K562 (cell line): ENCODE measurements around the gene PHB1. TPM values are rescaled to one million over a fixed set of nuclear protein-coding genes. Genes with fewer than 3 reads are reported as not detected.

Source experiments
- ATAC-seq: fragments of 200-7000 bp; cut with Tn5 transposase; 3 replicates; pipeline ENCODE4 v1.9.1; 2020; ENCODE audit warnings: moderate library complexity
- BruUV-seq: library from RNA; stranded (reverse); fragments of 400-500 nt; replicated peaks from 2 replicates; lab custom pipeline; 2021; lab: Mats Ljungman, UMichigan
- CTCF ChIA-PET: fragments of 300-600 bp; formaldehyde crosslinking; extraction: SDS; loops from one replicate; lab custom pipeline; 2021; ENCODE audit warnings: low intra/inter-chr PET ratio; lab: Yijun Ruan, JAX
- POLR2A ChIA-PET: fragments of 300-600, 350-650 bp; sonication (Branson Sonifier 250); formaldehyde crosslinking; extraction: SDS; loops from one replicate; lab custom pipeline; 2021; ENCODE audit warnings: antibody characterized with exemption, inconsistent platforms; lab: Yijun Ruan, JAX
- DNase-seq, 4 experiments: peaks; one replicate each; pipeline versions ENCODE4 v3.0.0 to v3.0.0-alpha.2; 2011 to 2018; ENCODE audit warnings: low spot score in 3 of 4, mixed read lengths in 3 of 4; ENCODE audit errors: extremely low read depth in 1 of 4
- FAIRE-seq: peaks from 2 replicates; lab custom pipeline; 2011; peaks lifted over from hg19 to GRCh38; lab: Jason Lieb, UNC
- H2AFZ ChIP-seq: 2 replicates; pipeline ENCODE4 v1.6.0; 2011; ENCODE audit warnings: low read depth, low read length, control low read depth, inconsistent platforms
- H3K27ac ChIP-seq: fragments of 200-600 bp; 3 replicates; pipeline ENCODE4 v1.8.0; 2011; ENCODE audit warnings: low read depth, mild to moderate bottlenecking, control low read depth, inconsistent platforms, low read length, moderate library complexity, mixed read lengths; ENCODE audit errors: extremely low read depth
- H3K27me3 ChIP-seq, 2 experiments: fragments of 300-600 bp in 1 of 2; 2 replicates in 1 of 2; 3 replicates in 1 of 2; pipeline versions ENCODE4 v1.6.0 to v1.8.0; 2011; ENCODE audit warnings: inconsistent platforms in 2 of 2, low read length in 2 of 2, mild to moderate bottlenecking in 1 of 2, mixed read lengths in 1 of 2, moderate library complexity in 1 of 2; ENCODE audit not compliant: control insufficient read depth in 2 of 2, insufficient read depth in 2 of 2
- H3K36me3 ChIP-seq: fragments of 300-600 bp; 3 replicates; pipeline ENCODE4 v1.8.0; 2011; ENCODE audit warnings: mild to moderate bottlenecking, low read length, inconsistent platforms; ENCODE audit not compliant: control insufficient read depth, insufficient read depth
- H3K4me1 ChIP-seq, 2 experiments: fragments of 200-600 bp in 1 of 2; replicated peaks in 1 of 2; 2 replicates in 1 of 2; 3 replicates in 1 of 2; pipeline versions ENCODE4 v1.5.1 to v1.8.0; 2011; ENCODE audit warnings: inconsistent platforms in 2 of 2, low read length in 2 of 2, mild to moderate bottlenecking in 1 of 2, mixed read lengths in 1 of 2, moderate library complexity in 1 of 2; ENCODE audit not compliant: control insufficient read depth in 2 of 2, insufficient read depth in 2 of 2
- H3K4me2 ChIP-seq: 2 replicates; pipeline ENCODE4 v1.6.1; 2011; ENCODE audit warnings: low read length, control low read depth, inconsistent platforms, mixed read lengths; ENCODE audit not compliant: insufficient read depth
- H3K4me3 ChIP-seq: fragments of 200-600 bp; sonication (generic), shearing (Covaris generic); 2 replicates; pipeline ENCODE4 v1.5.1; 2016; ENCODE audit warnings: control low read depth, inconsistent platforms
- H3K79me2 ChIP-seq: fragments of 200-600 bp; 3 replicates; pipeline ENCODE4 v1.8.0; 2011; ENCODE audit warnings: low read length, inconsistent platforms; ENCODE audit not compliant: control insufficient read depth, insufficient read depth
- H3K9ac ChIP-seq, 2 experiments: 2 replicates each; pipeline versions ENCODE4 v1.6.0 to v1.6.1; 2011; ENCODE audit warnings: low read depth in 2 of 2, low read length in 2 of 2, control low read depth in 1 of 2, inconsistent platforms in 1 of 2, mild to moderate bottlenecking in 1 of 2, mixed read lengths in 1 of 2; ENCODE audit not compliant: insufficient read depth in 1 of 2
- H3K9me1 ChIP-seq: one replicate; pipeline ENCODE4 v1.6.0; 2011; ENCODE audit warnings: inconsistent platforms, mild to moderate bottlenecking, low read length, moderate library complexity; ENCODE audit not compliant: control insufficient read depth, insufficient read depth
- H3K9me3 ChIP-seq: replicated peaks from 2 replicates; pipeline ENCODE4 v1.5.1; 2011; ENCODE audit warnings: low read depth, low read length, inconsistent platforms; ENCODE audit not compliant: control insufficient read depth, insufficient read depth
- H4K20me1 ChIP-seq: replicated peaks from 2 replicates; pipeline ENCODE4 v1.6.1; 2011; ENCODE audit warnings: low read length, inconsistent platforms, mixed read lengths; ENCODE audit not compliant: control insufficient read depth, insufficient read depth
- ARID4B ChIP-seq: sonication (generic); formaldehyde crosslinking; IDR thresholded peaks from 2 replicates; pipeline ENCODE4 v1.8.0; 2022; ENCODE audit warnings: mild to moderate bottlenecking, missing genetic modification reagents
- CUX1 ChIP-seq: fragments of 200-800 bp; sonication (Bioruptor generic); IDR thresholded peaks from 2 replicates; pipeline ENCODE4 v1.6.1; 2016; ENCODE audit warnings: missing genetic modification characterization, missing compliant biosample characterization
- DPF2 ChIP-seq: fragments of 450-650 bp; IDR thresholded peaks from 2 replicates; pipeline ENCODE4 v1.6.1; 2016
- E2F4 ChIP-seq: sonication (generic); formaldehyde crosslinking; IDR thresholded peaks from 2 replicates; pipeline ENCODE4 v1.8.0; 2022; ENCODE audit warnings: mild to moderate bottlenecking, low read depth, missing genetic modification reagents
- ESRRB ChIP-seq: fragments of 250-450 bp; sonication (Bioruptor Pico); IDR thresholded peaks from 2 replicates; pipeline ENCODE4 v1.5.0; 2020; ENCODE audit warnings: mild to moderate bottlenecking, moderate library complexity, borderline replicate concordance
- GATAD2A ChIP-seq: fragments of 450-650 bp; IDR thresholded peaks from 2 replicates; pipeline ENCODE4 v1.6.1; 2017
- GATAD2B ChIP-seq: fragments of 450-650 bp; IDR thresholded peaks from 2 replicates; pipeline ENCODE4 v1.6.1; 2017; ENCODE audit warnings: mild to moderate bottlenecking, borderline replicate concordance
- POLR2A ChIP-seq: fragments of 450-650 bp; conservative IDR thresholded peaks from 2 replicates; pipeline ENCODE4 v1.6.1; 2016
- TFE3 ChIP-seq: fragments of 450-650 bp; formaldehyde crosslinking; IDR thresholded peaks from 2 replicates; pipeline ENCODE4 v1.4.0; 2020; ENCODE audit warnings: mild to moderate bottlenecking, mixed read lengths
- ZEB2 ChIP-seq: fragments of 450-650 bp; IDR thresholded peaks from 2 replicates; pipeline ENCODE4 v1.6.1; 2016
- ZNF212 ChIP-seq: fragments of 450-650 bp; formaldehyde crosslinking; IDR thresholded peaks from 2 replicates; pipeline ENCODE4 v1.4.0; 2020; ENCODE audit warnings: mild to moderate bottlenecking
- ZNF699 ChIP-seq: fragments of 250-450 bp; sonication (Bioruptor Pico); IDR thresholded peaks from 2 replicates; pipeline ENCODE4 v1.8.0; 2021; ENCODE audit warnings: mild to moderate bottlenecking, moderate library complexity; ENCODE audit not compliant: insufficient replicate concordance
- WGBS: fragments of 100-300 bp; shearing (Covaris generic); methylation state at CpG from one replicate; pipeline ENCODE4 v1.1.6; 2016; ENCODE audit warnings: low coverage, mixed read lengths; ENCODE audit not compliant: insufficient coverage; ENCODE audit errors: missing lambda C conversion rate; 5-methylcytosine and 5-hydroxymethylcytosine counted together
- in situ Hi-C: fragments of 300-500 bp; cut with MboI; formaldehyde crosslinking; loops from 4 replicates; pipeline ENCODE4 v1.15.0; 2018; ENCODE audit warnings: inconsistent platforms, mixed read lengths
- intact Hi-C: fragments of 100-400 bp; cut with micrococcal nuclease; formaldehyde crosslinking; loops from 2 replicates; pipeline ENCODE4 v1.14.2; 2022
- polyA plus RNA-seq, 8 experiments: library from polyadenylated mRNA; depleted of rRNA in 4 of 8; stranded (reverse) in 5 of 8; unstranded in 3 of 8; fragments of >200 nt; fragmentation: Nextera tagmentation in 2 of 8; fragmentation: Illumina TruSeq in 1 of 8; extraction: Ambion mirVana in 2 of 8; extraction: Trizol in 1 of 8; gene quantifications; 2 replicates each; pipeline versions ENCODE4 v1.2.1 to v1.2.3, GENCODE V29; 2011 to 2014; ENCODE audit warnings: inconsistent platforms in 1 of 8, missing spikeins in 1 of 8
- total RNA-seq, 7 experiments: library from RNA; depleted of rRNA in 6 of 7; stranded (reverse); fragments of >200 nt in 6 of 7; fragmentation: Illumina TruSeq in 2 of 7; extraction: Trizol in 2 of 7; gene quantifications; 2 replicates each; pipeline versions ENCODE4 v1.2.1 to v1.2.3, GENCODE V29; 2011 to 2021; ENCODE audit warnings: low replicate concordance in 1 of 7

PHB1 gene
- total and polyA plus RNA-seq, 9 of the 15 experiments (the other 6 are each of a cell fraction or from before 2014, with no cell fraction given), result 191 to 818 (median 349) TPM

- ATAC-seq (no peak), DNase-seq (no peak), FAIRE-seq (no peak)
- Histone ChIP-seq H3K36me3 (no peaks in the 10 kb centered on the region), H3K4me1 (peaks cover 0 to 3% of the 10 kb centered on the region in 2 experiments; a peak in 2 of 5 replicates), H3K27me3 (no peaks in the 10 kb centered on the region), H3K79me2 (no peaks in the 10 kb centered on the region), H3K27ac (no peak overlapping the region), H4K20me1 (no peaks in the 10 kb centered on the region), H3K9ac (no peak overlapping the region), H2AFZ (no peak overlapping the region), H3K9me1 (no peaks in the 10 kb centered on the region), H3K9me3 (no peaks in the 10 kb centered on the region), H3K4me3 (no peak overlapping the region), H3K4me2 (no peak overlapping the region)
- CTCF ChIA-PET, result no interaction called here
- WGBS, result 32% methylated on average over 5 of the region's 7 CpGs
- intact Hi-C loops (no loop called here), in situ Hi-C loops (no loop called here)
- no TSS peak for BruUV-seq
- POLR2A ChIA-PET, result interaction anchor here (2.3 kb wide), 1 partner anchor 11 kb away, joined by 7 read pairs; the partner anchor contains the start of gene ZNF652
- no peak for TF ChIP-seq ARID4B
- no peak for TF ChIP-seq GATAD2A
- no peak for TF ChIP-seq DPF2
- TF ChIP-seq CUX1 (CRISPR knock-in tag), result no peak
- TF ChIP-seq GATAD2B, result no peak
- no peak for TF ChIP-seq ESRRB (CRISPR knock-in tag)
- TF ChIP-seq E2F4 (CRISPR knock-in tag), result no peak
- no peak for TF ChIP-seq POLR2A
- TF ChIP-seq ZEB2, result no peak
- no peak for TF ChIP-seq TFE3
- no peak for TF ChIP-seq ZNF699 (CRISPR knock-in tag)
- no peak for TF ChIP-seq ZNF212 (CRISPR knock-in tag)
These were observed 42.3 kb downstream of the PHB1 start for GRCh38 chr17:49372425-49372824.
